NCI-H146 treated with DMSO at 0.1 percent for 48 hours (cell line): ENCODE results near the gene FGGY.

Source experiments
- DNase-seq: peaks from one replicate; lab custom pipeline; 2025; ENCODE audit not compliant: unreplicated experiment; lab: John Stamatoyannopoulos, UW

Gene FGGY

DNA sequence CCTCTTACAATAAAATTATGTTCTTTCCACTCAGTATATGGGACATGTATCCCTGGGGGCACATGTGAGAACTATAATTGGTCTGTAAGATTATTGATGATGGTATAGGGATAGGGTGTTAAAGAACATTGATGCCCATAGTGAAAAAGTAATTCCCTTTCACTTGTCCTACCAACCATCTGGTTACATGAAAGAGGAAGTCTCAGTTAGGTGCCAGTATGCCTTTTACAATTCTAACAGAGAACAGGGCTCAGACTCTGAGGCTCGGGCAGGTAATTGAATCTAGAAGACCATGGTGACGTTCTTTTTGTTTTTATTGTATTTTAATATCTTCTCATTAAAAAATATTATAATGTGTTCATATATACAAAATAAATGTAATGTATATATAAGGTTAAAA is 113.6 kb downstream of the FGGY start:
- DNase-seq: no peak

DNA sequence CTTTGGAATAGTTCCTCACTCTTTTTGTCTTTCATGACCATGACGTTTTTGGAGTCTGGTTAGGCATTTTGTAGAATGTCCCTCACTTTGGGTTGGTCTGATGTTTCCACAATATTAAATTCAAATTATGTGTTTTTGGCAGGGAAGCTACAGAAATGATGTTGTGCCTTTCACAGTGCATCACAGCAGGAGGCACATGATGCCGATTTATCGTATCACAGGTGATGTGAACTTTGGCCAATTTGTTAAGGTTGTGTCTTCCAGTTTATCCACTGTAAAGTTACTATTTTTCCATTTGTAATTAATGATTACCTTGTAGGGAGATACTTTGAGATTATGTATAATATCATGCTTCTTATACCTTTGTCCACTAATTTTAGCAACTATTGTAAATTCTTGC is 114.3 kb downstream of the FGGY start:
- DNase-seq: no peak

DNA sequence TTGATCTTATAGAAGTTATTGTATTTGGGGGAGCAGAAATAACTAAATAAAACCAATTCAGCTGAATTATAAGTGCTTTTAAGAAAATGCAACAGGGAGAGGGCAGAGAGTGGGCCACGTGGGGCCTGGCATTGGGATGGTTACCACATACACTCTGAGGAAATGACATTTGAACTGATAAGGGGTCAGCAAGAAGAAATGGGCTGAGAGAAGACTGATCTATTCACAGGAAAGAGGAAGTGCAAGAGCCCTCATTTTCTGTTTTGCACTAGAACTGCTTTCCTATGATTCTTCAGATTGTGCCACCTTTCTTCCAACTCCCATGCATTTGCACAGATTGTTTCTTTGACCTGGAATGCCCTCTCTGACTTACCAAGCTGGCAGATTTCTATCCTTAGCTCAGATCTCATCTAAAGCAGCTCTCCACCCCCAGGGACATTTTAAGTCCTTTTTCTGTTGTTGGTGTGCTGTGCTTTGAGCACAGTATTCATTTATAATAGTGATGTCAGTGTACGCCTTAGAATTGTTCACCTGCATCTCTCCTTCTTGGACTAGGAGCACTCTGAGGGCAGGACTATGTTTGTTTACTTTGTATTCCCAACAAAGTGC is 115.9 kb downstream of the FGGY start:
- DNase-seq: no peak

DNA sequence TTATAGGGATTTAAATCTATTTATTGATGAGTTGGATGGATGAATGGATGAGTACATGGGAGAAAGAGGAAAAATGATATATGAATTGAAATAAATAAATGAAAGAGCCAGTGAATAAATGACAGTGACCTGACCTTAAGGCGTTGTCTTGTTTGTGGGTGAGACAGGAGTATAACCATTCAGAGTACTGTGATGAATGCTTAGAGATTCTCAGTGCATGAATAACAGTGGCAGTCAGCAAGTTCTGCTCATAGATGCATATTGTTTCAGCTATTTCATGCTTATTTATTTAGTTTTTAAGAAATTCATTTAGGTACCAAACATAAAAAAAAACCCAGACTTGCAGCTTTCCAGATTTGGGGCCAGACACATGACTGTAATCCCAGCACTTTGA is 116.4 kb downstream of the FGGY start:
- no peak for DNase-seq

DNA sequence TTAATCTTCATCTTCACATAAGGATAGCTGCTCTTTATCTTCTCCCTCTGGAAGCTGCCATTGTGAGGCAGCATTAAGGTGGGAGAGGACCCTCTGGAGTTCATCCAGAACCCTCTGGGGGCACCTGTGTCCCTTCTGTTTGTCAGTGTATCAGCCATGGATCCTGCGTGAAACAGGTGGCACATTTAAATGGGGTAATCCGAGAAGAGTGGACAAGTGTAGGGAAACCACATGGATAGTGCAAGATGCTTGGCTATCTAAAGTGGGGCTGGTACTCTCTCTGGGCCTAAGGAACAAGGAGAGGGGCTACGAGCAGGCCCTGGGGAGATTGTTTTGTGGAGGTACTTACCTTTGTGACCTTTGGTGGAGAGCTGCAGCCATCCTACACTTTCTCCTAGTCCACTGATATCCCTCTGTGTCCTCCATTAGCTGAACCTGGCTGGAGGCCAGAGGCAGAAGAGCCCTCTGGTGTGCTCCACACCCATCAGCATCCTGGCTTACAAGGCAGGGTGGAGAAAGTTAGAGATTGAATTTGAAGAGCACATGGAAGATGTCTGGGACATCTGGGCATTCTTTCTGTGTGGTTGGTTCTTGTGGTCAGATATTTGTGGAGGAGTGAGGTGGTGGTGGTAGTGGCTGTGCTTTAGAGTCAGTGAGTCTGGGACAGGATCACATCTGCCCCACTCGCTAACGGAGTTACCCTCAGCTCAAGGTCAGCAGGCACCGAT is 117.7 kb downstream of the FGGY start:
- DNase-seq: no peak

DNA sequence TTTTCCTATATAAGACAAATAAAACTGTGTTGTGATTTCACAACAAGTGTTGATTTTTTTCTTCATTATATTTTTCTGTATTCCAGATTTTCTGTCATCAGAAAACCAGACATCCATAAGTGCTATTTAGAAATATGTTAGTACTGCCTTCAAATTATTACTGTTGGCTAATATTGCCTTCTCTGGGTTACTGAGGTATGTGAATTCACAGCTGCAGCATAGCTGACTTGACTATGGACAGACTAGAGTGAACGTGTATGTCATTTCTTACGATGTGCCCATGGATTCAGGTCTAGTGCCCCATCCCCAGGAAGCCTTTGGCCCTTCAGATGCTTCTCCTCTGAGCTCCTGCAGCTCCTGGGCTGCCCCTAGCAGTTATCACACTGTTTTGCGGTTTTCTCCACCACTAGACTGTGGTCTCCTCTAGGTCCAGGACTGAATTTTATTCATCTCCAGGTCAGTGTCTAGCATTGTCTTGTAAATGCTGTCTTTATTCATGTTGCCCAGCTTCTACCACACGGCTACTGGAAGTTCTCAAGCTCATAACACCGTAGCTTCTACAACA is 118.5 kb downstream of the FGGY start:
- DNase-seq: no peak

DNA sequence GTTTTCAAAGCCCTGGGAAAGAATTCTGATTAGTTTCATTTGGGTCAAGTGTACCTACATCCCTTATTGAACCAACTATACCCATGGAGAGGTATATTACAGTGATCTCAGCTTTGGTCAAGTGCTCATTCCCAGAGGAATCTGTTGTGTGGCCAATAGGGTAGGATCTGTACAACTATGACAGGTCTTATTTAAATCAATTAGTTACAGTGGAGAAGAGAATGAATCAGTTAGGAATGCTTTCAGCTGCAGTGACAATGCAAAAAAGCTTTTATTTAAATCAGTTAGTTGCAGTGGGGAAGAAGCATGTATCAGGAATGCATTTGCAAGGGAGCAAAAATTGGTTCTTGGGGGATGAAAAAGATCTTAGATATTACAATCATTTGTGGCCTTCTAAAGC is 119.0 kb downstream of the FGGY start:
- DNase-seq: no peak

DNA sequence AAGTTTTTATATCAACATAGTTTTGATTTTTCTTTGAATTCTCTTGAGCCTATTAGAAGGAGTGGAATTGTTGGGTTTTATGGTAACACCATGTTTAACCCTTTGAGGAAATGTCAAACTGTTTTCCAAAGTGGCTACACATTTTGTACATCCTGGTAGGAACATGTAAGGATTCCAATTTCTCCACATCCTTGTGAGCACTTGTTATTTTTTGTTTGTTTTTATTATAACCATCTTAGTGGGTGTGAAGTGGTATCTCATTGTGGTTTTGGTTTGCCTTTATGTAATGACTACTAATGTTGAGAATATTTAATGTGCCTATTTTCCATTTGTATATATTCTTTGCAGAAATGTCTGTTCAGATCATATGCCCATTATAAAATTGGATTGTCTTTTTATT is 120.5 kb downstream of the FGGY start:
- DNase-seq: no peak

DNA sequence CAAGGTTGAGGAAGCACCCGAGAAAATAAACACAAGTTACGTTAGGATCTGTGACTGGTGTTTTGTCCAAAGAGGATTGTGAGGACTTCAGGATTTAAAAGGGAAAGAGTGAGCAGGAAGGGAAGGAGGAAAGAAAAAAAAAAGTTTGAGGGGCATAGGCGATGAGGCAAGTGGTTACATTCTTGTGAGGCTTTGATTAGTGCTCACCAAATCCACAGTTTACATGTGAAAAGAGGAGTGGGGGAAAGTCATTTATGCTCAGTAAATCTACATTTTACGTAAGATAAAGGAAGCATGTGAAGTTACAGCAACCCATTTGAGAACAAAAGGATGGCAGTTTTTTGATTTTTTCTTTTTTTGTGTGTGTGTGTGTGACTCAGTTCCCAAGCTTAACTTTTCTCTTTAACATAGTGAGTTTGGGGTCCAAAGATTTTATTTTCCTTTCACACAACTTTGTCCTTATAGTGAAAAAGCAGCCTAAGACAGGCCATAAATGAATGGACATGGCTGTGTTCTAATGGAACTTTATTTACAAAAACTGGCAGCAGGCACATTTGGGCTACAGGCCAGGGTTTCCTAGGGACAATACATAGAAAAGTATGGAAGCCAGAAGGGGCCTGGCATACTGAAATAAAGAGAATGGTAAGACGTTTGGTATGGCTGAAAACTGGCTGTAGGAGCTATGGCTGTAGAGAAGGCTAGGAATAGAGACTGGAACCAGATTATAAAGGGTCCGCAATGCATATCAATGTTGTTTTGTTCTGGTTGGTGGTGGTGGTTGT is 121.7 kb downstream of the FGGY start:
- no peak for DNase-seq

DNA sequence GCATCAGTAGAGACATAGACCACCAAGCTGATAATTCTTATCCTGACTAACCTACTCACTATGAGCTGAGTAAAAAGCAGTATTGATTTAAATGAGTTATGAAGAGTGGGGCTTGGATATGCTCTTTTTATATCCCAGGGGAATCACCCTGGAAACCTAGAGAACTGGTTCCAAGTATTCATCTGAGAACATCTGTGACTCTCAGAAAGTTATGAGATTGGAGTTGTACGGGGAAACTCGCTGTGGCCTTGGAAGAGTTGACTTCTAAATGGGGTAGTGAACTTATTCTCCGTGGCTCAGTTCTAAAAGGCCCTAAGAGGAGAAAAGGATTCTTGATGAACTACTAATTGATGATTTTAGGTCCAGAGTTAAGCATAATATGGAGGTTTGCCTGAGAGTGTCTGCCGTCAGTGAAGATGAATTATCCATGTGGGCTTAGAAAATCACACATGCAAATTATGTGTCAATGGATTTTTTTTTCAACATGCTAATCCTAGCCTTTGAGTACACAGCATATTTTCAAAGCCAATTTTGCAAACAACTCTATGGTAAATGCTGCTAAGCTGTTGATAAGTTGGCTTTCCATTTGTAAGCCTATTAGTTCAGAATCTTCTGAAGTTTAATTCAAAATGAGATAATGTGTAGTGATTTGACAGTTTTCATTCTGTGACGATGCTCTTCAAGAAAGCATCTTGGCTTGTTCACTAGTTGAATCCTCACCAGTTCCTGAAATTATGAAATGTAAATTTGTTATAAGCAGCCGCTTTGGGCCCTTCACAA is 122.7 kb downstream of the FGGY start:
- DNase-seq: no peak

DNA sequence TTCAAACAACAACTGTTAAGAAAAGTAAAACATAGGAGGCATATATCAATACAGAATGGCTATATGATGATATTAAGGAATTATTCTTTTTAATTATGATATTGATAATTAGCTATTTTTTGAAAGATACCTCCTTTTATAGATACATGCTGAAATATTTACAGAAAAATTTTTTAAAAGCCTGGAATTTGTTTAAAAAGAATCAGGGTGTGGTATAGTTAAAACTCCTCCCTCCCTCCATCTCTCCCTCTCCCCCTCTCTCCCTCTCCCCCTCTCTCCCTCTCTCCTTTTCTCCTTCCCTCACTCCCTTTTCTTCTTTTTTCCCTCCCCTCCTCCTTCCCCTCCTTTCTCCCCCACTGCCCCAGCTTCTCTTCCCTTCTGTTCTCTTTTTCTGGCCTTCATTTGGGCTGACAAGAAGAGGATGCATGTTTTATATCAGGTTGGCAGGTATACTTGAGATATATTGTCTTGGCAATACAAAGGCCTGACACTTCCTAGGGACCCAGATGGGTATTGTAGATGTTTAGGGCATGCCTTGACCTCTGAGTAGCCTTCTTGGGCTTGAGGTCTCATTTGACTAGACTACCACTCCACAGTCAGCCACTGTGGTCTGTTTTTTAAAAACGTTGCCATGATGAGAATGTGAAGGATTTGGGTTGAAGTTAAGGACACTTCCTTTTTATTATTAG is 124.5 kb downstream of the FGGY start:
- DNase-seq: no peak

DNA sequence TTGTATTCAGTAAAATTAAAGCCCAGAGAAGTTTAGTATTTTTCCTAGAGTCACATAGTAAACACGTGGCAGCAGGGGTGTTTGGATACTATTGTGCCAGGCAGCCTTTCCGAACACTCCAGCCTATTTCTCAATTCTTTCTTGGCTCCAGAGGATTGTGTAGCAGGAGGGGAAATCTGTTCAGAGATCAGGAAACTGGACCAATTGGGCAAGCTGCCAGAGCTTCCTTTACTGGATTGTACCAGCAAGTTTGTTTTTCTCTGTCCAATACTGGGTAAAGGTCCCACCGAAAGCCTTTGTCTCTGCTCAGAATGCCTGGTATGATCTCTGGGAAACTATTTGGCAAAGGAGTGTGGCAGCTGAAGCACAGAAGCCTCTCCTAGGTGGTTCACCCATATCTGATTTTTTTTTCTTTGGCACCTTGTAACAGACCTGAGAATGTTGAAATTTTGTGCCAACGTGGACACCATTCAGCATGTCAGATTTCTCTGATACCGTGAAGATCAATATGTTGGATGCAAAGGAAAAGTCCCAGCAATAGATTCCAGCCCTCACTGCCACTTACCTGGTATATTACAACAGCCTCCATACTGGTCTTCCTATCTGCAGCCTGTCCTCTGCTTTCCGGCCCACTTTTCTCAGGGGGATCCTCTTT is 126.2 kb downstream of the FGGY start:
- no peak for DNase-seq

DNA sequence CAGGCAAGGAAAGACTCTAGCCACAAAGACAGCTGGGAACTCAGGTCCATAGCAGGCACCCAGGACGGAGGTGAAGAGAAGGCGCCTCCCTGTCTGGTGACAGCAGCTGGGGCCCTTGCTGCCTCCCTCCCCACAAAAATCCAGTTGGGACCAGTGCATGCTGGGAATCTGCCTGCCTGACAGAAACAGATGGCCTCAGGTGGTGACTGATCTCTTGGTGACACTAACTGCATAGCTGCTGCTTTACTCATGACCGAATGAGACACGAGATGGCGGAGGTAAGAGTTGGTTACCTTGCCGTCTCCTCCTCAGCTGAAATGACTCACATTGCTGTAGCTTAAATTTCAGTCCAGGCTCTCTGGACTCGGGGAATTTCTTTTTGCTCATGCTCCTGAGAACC is 130.3 kb downstream of the FGGY start:
- DNase-seq: no peak

DNA sequence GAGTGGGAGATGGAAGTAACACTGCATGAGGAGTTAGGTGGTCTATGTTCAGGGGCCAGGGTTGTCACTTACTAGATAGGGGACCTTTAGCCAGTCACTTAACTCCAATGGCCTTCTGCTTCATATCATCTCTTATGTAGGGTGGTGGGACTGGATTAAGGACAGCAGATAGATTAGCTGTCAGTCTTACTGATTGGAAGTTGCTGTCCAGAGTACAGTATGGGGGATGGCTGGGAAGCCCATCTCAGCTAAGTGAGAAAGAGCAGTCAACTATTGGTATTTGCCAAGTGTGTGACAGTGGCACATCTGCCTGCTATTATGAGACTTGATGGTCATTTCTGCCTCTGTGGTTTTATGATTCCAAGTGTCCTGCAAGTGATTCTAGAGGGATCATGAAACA is 130.9 kb downstream of the FGGY start:
- DNase-seq: no peak

DNA sequence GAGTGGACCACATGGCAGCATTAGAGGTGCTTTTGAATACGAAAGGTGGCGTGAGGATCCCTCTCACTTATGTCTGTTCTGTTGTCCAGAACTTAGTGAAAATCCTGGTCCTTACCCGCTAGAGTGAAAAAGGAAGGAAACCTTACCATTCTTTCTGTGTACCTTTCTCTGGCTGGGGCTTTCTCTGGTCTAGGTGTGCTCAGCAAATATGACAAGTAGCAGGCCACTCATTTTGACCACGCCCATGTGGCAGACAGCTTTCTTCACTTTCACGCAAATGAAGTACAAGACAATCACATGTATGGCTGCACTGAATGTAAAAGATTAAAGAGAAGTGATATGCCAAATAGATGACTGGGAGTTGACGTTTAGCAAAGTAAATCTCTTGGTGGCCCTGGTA is 131.9 kb downstream of the FGGY start:
- no peak for DNase-seq

DNA sequence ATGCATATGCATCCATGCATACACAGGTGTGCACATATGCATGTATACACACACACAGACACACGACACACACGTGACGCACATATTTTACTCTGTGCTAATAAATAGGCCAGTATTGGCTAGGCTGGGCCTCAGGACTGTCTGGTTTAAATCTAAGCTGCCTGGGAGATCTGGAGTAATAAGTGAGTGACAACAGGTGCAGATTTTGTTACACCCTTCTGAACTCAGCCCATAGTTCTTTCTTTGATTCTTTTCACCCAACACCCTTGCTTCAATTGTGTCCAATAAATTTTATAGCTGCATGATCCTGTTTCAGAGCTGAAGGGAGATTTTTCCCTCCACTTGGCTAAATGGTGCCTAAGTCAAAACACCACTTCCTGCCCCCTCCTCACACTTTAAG is 132.8 kb downstream of the FGGY start:
- no peak for DNase-seq

DNA sequence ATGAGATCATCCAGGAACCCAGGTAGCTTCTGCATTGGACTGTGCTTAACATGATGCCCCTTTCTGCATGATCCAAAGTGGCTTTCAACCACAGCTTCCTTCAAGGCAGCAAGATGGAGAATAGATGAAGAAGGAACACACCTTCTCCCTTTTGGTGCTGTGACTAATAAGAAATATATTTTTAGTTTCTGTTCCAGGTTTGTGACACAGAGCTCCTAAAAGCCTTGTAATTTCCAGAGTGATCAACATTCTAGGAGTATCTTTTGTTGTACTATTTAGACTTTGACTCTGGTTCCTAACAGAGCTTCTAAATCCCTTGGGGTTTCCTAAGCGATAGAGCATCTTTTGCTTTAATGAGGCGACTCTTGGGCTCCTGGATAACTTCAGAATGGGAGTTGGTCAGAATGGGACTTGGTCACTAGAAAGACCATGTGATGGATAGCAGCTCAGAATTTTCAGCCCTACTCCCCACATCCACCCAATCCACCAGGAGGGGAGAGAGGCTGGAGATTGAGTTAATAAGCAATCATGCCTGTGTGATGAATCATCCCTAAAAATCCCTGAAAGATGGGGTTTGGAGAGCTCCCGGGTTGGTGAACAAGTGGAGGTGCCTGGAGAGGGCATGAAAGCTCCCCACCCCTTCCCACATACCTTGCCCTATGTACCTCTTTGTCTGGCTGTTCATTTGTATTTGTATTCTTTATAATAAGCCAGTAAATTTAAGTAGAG is 134.8 kb downstream of the FGGY start:
- no peak for DNase-seq

DNA sequence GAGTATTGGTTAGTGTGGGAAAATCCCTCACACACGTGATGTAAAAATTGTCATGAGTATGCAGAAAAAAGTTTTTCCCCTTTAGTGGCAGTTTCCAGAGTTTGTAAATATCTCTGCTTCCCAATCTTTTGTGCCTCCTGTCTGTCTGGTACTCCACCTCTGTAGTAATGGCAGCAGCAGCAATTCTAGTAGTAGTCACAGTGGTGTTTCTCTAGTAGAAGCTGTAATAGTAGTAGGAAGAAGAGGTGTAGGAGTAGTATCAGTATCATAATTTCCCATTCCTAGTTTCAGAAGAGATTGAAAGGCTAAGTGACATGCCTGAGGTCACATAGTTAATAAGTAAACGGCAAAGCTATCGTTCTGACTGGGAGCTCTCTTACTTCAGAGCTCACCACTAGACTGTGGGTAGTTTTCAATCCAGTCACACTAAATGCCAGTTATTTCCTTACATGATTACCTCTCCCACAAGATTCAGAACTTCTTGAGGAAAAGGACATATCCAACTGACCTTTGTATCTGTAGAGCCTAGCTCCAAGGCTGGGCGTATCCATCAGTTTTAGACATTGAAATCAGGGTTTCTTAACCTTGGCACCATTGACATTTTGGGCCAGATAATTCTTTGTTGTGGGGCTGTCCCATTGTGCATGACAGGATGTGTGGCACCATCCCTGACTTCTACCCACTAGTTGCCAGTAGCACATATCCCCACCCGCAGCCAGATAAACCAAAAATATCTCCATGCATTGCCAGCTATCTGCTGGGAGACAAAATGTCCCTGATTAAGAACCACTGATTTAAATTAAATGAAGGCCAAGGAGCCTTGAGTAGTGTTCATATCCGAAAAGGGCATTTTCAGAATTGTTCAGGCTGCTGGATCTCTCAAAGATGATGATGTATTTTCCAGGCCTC is 135.9 kb downstream of the FGGY start:
- DNase-seq: no peak

DNA sequence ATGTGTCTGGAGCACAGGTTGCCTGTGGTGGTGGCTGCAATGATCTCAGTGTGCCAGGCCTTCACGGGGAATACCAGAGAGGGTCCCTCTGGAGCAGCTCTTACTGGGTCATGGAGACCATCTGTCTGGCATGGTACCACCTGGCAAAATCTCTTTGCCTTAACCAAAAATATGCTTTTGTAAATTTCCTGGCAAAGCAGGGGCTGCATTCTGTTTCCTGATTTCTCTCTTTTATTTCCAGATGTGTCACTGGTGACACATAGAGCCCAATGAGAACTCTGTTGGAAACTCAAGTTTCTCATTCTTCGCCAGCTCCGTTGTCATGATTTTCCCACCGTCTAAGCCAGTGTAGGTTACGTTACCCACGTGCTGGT is 136.5 kb downstream of the FGGY start:
- no peak for DNase-seq
